ENCODE results near the gene CELSR1. TPM values are rescaled to one million over a fixed set of nuclear protein-coding genes. Genes with fewer than 3 reads are reported as not detected.

The CELSR1 gene
- total and polyA plus RNA-seq, 5 donors: 5.5 to 7.9 (median 5.7) TPM

GRCh38 chr22:46376908-46377524 is 160.4 kb downstream of the CELSR1 start:
- intact Hi-C loops (cut with DNase I): no loop called here
- no peak overlapping the region for H3K4me3 ChIP-seq (ENCODE audit: low read length)

DNA sequence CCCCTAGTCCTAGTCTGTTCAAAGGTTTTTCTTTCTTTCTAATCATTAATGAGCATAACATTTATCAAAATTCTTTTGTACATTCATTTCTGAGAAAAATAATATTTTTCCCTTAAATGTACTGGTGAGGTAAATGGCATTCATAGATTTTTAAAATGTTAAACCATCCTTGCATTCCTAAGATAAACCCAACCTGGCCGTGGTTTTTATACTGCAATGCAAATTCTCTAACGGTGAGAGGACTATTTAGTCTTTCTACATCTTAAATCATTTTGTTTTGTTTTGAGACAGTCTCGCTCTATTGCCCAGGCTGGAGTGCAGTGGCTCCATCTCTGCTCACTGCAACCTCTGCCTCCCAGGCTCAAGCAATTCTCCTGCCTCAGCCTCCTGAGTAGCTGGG is 161.3 kb downstream of the CELSR1 start:
- DNase-seq (no peak), ATAC-seq (no peak)
- H3K4me3 ChIP-seq (ENCODE audit: low read length): no peak overlapping the region
- WGBS: 95% methylated on average over 3 of the region's 3 CpGs
- intact Hi-C loops (cut with DNase I): no loop called here
- no peaks in the 10 kb centered on the region for H3K27me3 ChIP-seq (ENCODE audit: control insufficient read depth, insufficient read depth)
- H3K4me1 ChIP-seq (ENCODE audit: control insufficient read depth, insufficient read depth, low read length): no peaks in the 10 kb centered on the region
- H3K27ac ChIP-seq (ENCODE audit: low read length): no peak overlapping the region
- H3K9me3 ChIP-seq (ENCODE audit: control insufficient read depth, low read length): no peaks in the 10 kb centered on the region

More at GRCh38 chr22:46376908-46377524, 160.4 kb downstream of the CELSR1 start:
- H3K27me3 ChIP-seq (ENCODE audit: control insufficient read depth, insufficient read depth): no peaks in the 10 kb centered on the region
- 87% methylated on average over 19 of the region's 19 CpGs for WGBS
- no peak overlapping the region for H3K27ac ChIP-seq (ENCODE audit: low read length)
- ATAC-seq (no peak), DNase-seq (no peak)
- H3K9me3 ChIP-seq (ENCODE audit: control insufficient read depth, low read length): no peaks in the 10 kb centered on the region
- H3K4me1 ChIP-seq (ENCODE audit: control insufficient read depth, insufficient read depth, low read length): no peaks in the 10 kb centered on the region

GRCh38 chr22:46374663-46375474 is 162.6 kb downstream of the CELSR1 start:
- intact Hi-C loops (cut with DNase I): no loop called here
- H3K27me3 ChIP-seq (ENCODE audit: control insufficient read depth, insufficient read depth): no peaks in the 10 kb centered on the region
- H3K4me1 ChIP-seq (ENCODE audit: control insufficient read depth, insufficient read depth, low read length): no peaks in the 10 kb centered on the region
- no peak for ATAC-seq
- 92% methylated on average over 38 of the region's 38 CpGs for WGBS
- peak in 1 of 3 donors; percentile 50 for DNase-seq
- H3K9me3 ChIP-seq (ENCODE audit: control insufficient read depth, low read length): no peaks in the 10 kb centered on the region
- H3K4me3 ChIP-seq (ENCODE audit: low read length): no peak overlapping the region
- H3K27ac ChIP-seq (ENCODE audit: low read length): no peak overlapping the region

DNA sequence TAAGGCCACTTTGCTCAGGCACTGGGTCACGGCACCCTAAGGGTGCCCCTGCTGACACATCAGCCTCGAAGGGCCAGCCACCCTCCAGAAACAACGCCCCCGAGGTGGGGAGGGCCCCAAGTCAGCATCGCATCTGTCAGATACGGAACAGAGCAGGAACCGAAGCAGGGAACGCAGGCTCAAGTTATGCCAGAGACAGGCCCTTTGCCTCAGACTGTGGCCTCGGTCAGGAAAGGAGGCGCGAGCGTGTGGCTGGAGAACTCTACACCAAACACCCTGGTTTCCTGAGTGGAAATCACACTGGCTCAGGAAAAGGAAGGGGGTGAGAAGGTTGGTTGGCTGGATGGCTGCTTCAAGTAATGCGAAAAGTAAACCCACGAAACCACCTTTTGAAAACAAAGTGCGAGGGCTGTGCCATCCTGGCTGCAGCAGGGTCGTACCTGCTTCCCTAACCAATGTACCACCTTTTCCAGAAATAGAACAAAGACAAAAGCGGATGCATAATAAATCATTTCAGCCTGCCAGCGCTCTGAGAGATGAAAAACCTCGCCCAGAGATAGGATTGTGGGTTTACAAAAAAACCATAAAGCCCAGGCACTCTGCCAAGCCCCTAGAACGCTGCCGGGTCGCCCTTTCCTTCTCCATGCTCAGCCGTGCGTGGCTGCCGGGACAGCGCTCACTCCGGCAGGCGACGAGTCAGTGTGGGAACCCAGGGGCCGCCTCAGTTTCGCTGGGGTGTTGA is 163.3 kb downstream of the CELSR1 start:
- no peak overlapping the region for H3K27ac ChIP-seq (ENCODE audit: low read length)
- no peak for ATAC-seq
- H3K9me3 ChIP-seq (ENCODE audit: control insufficient read depth, low read length): no peaks in the 10 kb centered on the region
- WGBS: 57% methylated on average over 31 of the region's 31 CpGs
- H3K27me3 ChIP-seq (ENCODE audit: control insufficient read depth, insufficient read depth): no peaks in the 10 kb centered on the region
- H3K4me1 ChIP-seq (ENCODE audit: control insufficient read depth, insufficient read depth, low read length): no peaks in the 10 kb centered on the region
- peak in 1 of 3 donors; percentile 44 for DNase-seq
- H3K4me3 ChIP-seq (ENCODE audit: low read length): no peak overlapping the region
- intact Hi-C loops (cut with DNase I): no loop called here

DNA sequence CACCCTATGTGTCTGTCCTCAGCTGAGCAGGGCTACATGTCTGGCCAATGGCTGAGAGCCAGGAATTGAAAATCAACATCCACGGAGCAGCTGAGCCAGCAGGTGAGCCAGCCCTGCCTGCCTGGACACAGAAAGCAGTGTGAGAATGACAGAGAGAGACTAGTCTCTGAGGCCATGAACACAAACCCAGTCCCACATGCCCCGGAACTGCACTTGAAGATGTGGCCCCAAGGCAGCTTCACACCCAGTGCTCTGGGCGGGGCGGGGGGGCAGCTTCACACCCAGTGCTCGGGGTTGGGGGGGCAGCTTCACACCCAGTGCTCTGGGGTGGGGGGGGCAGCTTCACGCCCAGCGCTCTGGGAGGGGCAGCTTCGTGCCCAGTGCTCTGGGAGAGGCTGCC is 164.3 kb downstream of the CELSR1 start:
- no peaks in the 10 kb centered on the region for H3K9me3 ChIP-seq (ENCODE audit: control insufficient read depth, low read length)
- no peaks in the 10 kb centered on the region for H3K4me1 ChIP-seq (ENCODE audit: control insufficient read depth, insufficient read depth, low read length)
- ATAC-seq: no peak
- WGBS: 67% methylated on average over 8 of the region's 8 CpGs
- no peak overlapping the region for H3K27ac ChIP-seq (ENCODE audit: low read length)
- no peaks in the 10 kb centered on the region for H3K27me3 ChIP-seq (ENCODE audit: control insufficient read depth, insufficient read depth)
- peak in 2 of 3 donors; percentile 45 to 56 for DNase-seq
- no peak overlapping the region for H3K4me3 ChIP-seq (ENCODE audit: low read length)
- intact Hi-C loops (cut with DNase I): no loop called here

DNA sequence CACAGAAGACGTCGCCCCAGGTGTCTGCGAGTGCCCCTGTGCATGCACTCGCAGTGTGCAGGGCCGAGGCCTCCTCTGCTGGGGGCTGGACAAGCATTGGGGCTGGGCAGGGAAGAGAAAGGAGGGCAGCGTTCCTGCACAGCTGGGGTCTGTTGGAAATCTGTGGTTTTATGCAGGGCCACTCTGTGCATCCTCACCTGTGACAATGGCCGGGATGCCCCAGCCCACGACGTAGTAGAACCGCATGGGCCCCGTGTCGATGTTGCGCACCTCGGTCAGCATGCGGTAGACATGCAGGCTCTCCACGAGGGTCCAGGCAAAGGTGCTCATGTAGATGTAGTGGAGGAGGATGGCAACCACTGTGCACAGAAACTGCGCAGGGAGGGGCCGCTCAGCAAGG is 164.7 kb downstream of the CELSR1 start:
- H3K27me3 ChIP-seq (ENCODE audit: control insufficient read depth, insufficient read depth): no peaks in the 10 kb centered on the region
- no peaks in the 10 kb centered on the region for H3K4me1 ChIP-seq (ENCODE audit: control insufficient read depth, insufficient read depth, low read length)
- DNase-seq (peak in 1 of 3 donors; percentile 33), ATAC-seq (no peak)
- no peaks in the 10 kb centered on the region for H3K9me3 ChIP-seq (ENCODE audit: control insufficient read depth, low read length)
- H3K4me3 ChIP-seq (ENCODE audit: low read length): no peak overlapping the region
- intact Hi-C loops (cut with DNase I): no loop called here
- no peak overlapping the region for H3K27ac ChIP-seq (ENCODE audit: low read length)
- WGBS: 91% methylated on average over 18 of the region's 18 CpGs

GRCh38 chr22:46371623-46372226 is 165.7 kb downstream of the CELSR1 start:
- H3K4me1 ChIP-seq (ENCODE audit: control insufficient read depth, insufficient read depth, low read length): no peaks in the 10 kb centered on the region
- 90% methylated on average over 2 of the region's 2 CpGs for WGBS
- intact Hi-C loops (cut with DNase I): no loop called here

DNA sequence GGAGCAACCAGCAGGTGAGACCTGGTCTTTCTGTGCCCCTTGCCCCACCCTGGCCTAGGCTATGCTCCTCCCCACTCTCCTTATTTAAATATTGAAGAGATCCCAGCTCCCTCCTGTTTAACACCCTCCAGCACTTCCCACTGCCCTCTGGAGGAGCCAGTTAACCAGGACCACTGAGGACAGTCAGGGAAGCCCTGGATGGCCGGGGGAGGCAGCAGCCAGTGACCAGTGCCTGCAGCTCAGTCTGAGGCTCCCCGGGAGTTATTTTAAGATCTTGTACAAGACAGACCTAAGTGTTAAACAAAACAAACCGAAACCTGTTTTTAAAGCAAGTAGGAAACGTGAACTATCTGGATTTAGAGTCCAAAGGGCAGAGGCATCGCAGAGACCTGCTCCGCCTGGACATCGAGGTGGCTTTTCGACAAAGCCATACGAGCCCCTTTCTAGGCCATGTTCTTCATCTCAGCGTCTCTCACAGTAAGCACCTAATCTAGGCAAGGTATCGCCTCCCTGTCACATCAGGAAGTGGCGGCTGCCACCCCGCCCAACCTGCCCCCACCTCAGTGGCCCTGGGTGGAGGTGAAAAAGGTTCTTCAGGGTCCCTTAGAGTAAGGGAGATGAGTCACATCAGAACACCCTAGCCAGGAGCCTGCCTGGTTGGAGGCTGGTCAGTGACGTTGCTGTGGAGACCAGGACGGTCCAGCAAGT is 166.7 kb downstream of the CELSR1 start:
- intact Hi-C loops (cut with DNase I): no loop called here
- no peak for ATAC-seq
- WGBS: 77% methylated on average over 15 of the region's 15 CpGs
- DNase-seq: peak in 1 of 3 donors; percentile 50
- Histone ChIP-seq H3K9me3 (ENCODE audit: control insufficient read depth, low read length) (no peaks in the 10 kb centered on the region), H3K4me3 (ENCODE audit: low read length) (no peak overlapping the region), H3K27ac (ENCODE audit: low read length) (no peak overlapping the region), H3K27me3 (ENCODE audit: control insufficient read depth, insufficient read depth) (no peaks in the 10 kb centered on the region), H3K4me1 (ENCODE audit: control insufficient read depth, insufficient read depth, low read length) (no peaks in the 10 kb centered on the region)

More at GRCh38 chr22:46371623-46372226, 165.7 kb downstream of the CELSR1 start:
- Histone ChIP-seq H3K9me3 (ENCODE audit: control insufficient read depth, low read length) (no peaks in the 10 kb centered on the region), H3K27me3 (ENCODE audit: control insufficient read depth, insufficient read depth) (no peaks in the 10 kb centered on the region), H3K4me3 (ENCODE audit: low read length) (no peak overlapping the region), H3K27ac (ENCODE audit: low read length) (no peak overlapping the region)
- ATAC-seq (no peak), DNase-seq (no peak)

- WGBS: 79% methylated on average over 25 of the region's 25 CpGs
- no peaks in the 10 kb centered on the region for H3K27me3 ChIP-seq (ENCODE audit: control insufficient read depth, insufficient read depth)
- no peak overlapping the region for H3K4me3 ChIP-seq (ENCODE audit: low read length)
- intact Hi-C loops (cut with DNase I): loop anchor here in 3 of 4 donors (5.0 kb wide), 1 partner anchor 172 kb away; no protein-coding TSS in a partner anchor
- no peaks in the 10 kb centered on the region for H3K4me1 ChIP-seq (ENCODE audit: control insufficient read depth, insufficient read depth, low read length)
- no peak for ATAC-seq
- H3K9me3 ChIP-seq (ENCODE audit: control insufficient read depth, low read length): no peaks in the 10 kb centered on the region
- DNase-seq: peak in 2 of 3 donors; percentile 51 to 55
- no peak overlapping the region for H3K27ac ChIP-seq (ENCODE audit: low read length)
These were observed 167.5 kb downstream of the CELSR1 start for GRCh38 chr22:46369716-46370583.

Measured in right cardiac atrium (tissue), 5 donors.